Mesendoderm (in vitro differentiated cells): ENCODE results near the gene THRA.
A peak's percentile ranks its signal among the peaks of the same experiment; 100 is the strongest.

Experiments
- DNase-seq: peaks from one replicate; pipeline ENCODE4 v3.0.0; 2013
- H2AK5ac ChIP-seq: 2 replicates; pipeline ENCODE4 v1.6.1; 2013; ENCODE audit warnings: low read length, inconsistent platforms
- H2BK120ac ChIP-seq: 2 replicates; pipeline ENCODE4 v1.6.1; 2013; ENCODE audit warnings: low read depth, mild to moderate bottlenecking, low read length, moderate library complexity, mixed read lengths
- H2BK15ac ChIP-seq: replicated peaks from 2 replicates; pipeline ENCODE4 v1.6.1; 2013; ENCODE audit warnings: low read depth, mild to moderate bottlenecking, moderate library complexity
- H2BK5ac ChIP-seq: 2 replicates; pipeline ENCODE4 v1.6.1; 2013; ENCODE audit warnings: low read length, inconsistent platforms
- H3K18ac ChIP-seq: 2 replicates; pipeline ENCODE4 v1.6.1; 2013; ENCODE audit warnings: mild to moderate bottlenecking, low read length, mixed read lengths
- H3K23ac ChIP-seq: one replicate; pipeline ENCODE4 v1.6.1; 2013; ENCODE audit warnings: low read length
- H3K27ac ChIP-seq: 2 replicates; pipeline ENCODE4 v1.5.1; 2013; ENCODE audit warnings: low read depth, mild to moderate bottlenecking, inconsistent platforms, low read length, moderate library complexity
- H3K27me3 ChIP-seq: 2 replicates; pipeline ENCODE4 v1.6.1; 2013; ENCODE audit warnings: low read length, control low read depth, mild to moderate bottlenecking, inconsistent platforms; ENCODE audit not compliant: insufficient read depth, poor library complexity
- H3K36me3 ChIP-seq: 2 replicates; pipeline ENCODE4 v1.6.1; 2013; ENCODE audit warnings: low read length, inconsistent platforms; ENCODE audit not compliant: control insufficient read depth, insufficient read depth
- H3K4ac ChIP-seq: one replicate; pipeline ENCODE4 v1.6.1; 2013; ENCODE audit warnings: low read depth, mild to moderate bottlenecking, low read length, moderate library complexity
- H3K4me1 ChIP-seq: 2 replicates; pipeline ENCODE4 v1.6.1; 2013; ENCODE audit warnings: low read depth, low read length, inconsistent platforms; ENCODE audit not compliant: control insufficient read depth
- H3K4me2 ChIP-seq: 2 replicates; pipeline ENCODE4 v1.6.1; 2013; ENCODE audit warnings: low read length
- H3K4me3 ChIP-seq: 2 replicates; pipeline ENCODE4 v1.5.1; 2013; ENCODE audit warnings: mild to moderate bottlenecking, low read length
- H3K56ac ChIP-seq: one replicate; pipeline ENCODE4 v1.6.1; 2013; ENCODE audit warnings: low read length
- H3K79me1 ChIP-seq: 2 replicates; pipeline ENCODE4 v1.6.1; 2013; ENCODE audit warnings: low read length, inconsistent platforms
- H3K79me2 ChIP-seq: 2 replicates; pipeline ENCODE4 v1.6.1; 2013; ENCODE audit warnings: mild to moderate bottlenecking, low read length; ENCODE audit not compliant: control insufficient read depth, insufficient read depth
- H3K9ac ChIP-seq: 2 replicates; pipeline ENCODE4 v1.6.1; 2013; ENCODE audit warnings: low read length, inconsistent platforms
- H4K5ac ChIP-seq: one replicate; pipeline ENCODE4 v1.6.1; 2013; ENCODE audit warnings: low read length
- H4K8ac ChIP-seq: one replicate; pipeline ENCODE4 v1.6.1; 2013; ENCODE audit warnings: low read depth, mild to moderate bottlenecking, control low read depth, low read length, moderate library complexity
- WGBS: extraction: QIAGEN DNeasy Blood & Tissue Kit; methylation state at CpG from one replicate; pipeline ENCODE4 v1.1.7; 2013; ENCODE audit warnings: low lambda C conversion rate, missing lambda C conversion rate; ENCODE audit not compliant: insufficient coverage; ENCODE audit errors: extremely low coverage; 5-methylcytosine and 5-hydroxymethylcytosine counted together

The THRA gene

DNA sequence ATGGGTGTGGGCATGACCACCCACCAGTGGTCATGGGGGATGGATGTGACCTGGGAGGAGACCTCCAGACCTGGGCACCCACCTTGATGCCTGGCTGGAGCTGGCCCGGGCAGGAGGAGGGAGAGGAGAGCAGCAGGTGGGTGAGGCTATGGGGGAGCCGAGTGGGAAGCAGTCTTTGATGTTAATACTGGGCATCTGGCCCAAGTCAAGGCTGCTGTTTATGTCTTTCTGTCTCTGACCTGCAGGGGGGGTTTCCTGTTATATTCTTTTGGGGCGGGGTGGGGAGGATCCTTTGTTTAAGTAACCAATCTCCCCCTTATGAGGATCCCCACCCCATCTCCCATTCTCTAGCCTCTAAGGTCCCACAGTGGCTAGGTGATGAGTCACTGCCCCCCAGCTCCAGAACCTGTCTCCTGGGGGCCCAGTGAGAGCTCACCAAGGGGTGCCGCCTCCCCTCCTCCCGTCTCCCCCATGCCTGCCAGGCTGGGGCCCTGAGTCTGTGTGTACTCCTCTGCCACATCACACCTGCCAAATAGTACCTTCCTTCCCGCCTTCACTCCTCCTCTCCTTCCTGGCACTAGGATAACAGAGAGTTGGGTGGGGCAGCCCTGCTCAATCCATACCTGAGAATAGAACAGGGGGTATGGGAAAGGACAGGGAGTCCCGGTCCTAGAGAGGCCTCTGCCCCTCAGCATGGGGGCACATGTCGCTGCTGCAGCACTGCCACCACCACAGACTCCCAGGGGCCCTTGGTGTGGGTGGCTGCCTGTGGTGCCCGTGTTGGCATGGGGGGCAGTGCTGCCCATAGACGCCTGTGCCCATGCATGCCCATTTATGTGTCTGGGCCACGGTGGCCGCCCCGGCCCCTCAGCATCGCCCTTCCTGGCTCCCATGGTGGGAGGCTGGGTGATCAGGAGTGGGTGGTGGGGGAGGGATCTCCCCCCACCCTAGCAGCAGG, 7.3 kb downstream of the THRA start:
- Histone ChIP-seq H3K4me2 (no peak overlapping the region), H4K8ac (no peak overlapping the region), H2BK15ac (no peak overlapping the region), H3K4me1 (peaks cover 11% of the 10 kb centered on the region), H3K4me3 (no peak overlapping the region), H3K9ac (no peak overlapping the region), H3K79me2 (no peaks in the 10 kb centered on the region), H2BK120ac (no peak overlapping the region), H3K27me3 (no peaks in the 10 kb centered on the region), H3K27ac (no peak overlapping the region), H3K36me3 (no peaks in the 10 kb centered on the region), H2AK5ac (peak overlapping the region; percentile 66), H3K18ac (no peak overlapping the region), H3K23ac (no peak overlapping the region), H3K79me1 (no peaks in the 10 kb centered on the region), H3K56ac (peak overlapping the region; percentile 36), H4K5ac (no peak overlapping the region), H3K4ac (no peak overlapping the region), H2BK5ac (no peak overlapping the region)
- no CpG with 5 or more reads among the region's 14 CpGs for WGBS
- DNase-seq = no peak

GRCh38 chr17:40070709-40071312, 8.0 kb downstream of the THRA start:
- DNase-seq = no peak

DNA sequence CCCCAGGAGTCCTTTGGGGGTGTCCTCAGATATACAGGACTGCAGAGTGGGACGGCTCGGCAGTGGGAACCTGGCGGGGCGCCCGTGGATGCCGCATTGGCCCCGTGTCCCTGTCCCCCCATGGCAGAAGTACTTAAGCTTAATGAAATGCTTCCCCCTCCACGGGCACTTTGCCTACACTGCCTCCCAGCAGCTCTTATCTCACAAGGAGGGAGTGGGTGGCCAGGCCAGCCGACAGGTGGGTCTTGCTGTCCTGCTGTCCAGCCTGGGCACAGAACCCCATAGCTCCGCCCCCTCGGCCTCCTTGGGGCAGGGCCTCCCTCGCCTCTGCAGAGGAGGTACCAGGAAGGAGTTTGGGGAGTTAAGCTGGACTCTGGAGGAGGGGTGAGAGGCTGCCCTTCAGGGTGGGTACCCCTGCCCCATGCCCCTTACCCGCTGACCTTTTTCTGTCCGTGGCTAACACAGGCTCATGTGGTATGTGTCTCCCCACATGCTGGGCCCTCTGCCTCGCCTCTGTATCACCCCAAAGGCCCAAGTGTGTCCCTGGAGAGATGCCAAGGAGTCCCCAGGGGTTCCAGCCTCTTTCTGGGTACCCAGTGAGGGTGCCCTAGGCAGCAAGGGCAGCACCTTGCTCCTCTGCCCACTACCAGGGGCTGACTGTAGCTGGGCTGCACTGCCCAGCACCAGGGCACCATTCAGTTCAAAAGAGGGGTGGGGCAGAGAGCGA, 8.7 kb downstream of the THRA start:
- H3K56ac ChIP-seq = no peak overlapping the region
- H3K4me2 ChIP-seq = no peak overlapping the region
- peak overlapping the region; percentile 45 for H3K23ac ChIP-seq
- no peaks in the 10 kb centered on the region for H3K79me1 ChIP-seq
- H2AK5ac ChIP-seq = peak overlapping the region; percentile 40
- no peak overlapping the region for H2BK5ac ChIP-seq
- no peak overlapping the region for H3K4ac ChIP-seq
- no CpG with 5 or more reads among the region's 16 CpGs for WGBS
- H3K4me1 ChIP-seq = peaks cover 15% of the 10 kb centered on the region
- H3K4me3 ChIP-seq = no peak overlapping the region
- H3K27me3 ChIP-seq = no peaks in the 10 kb centered on the region
- H3K18ac ChIP-seq = no peak overlapping the region
- DNase-seq = no peak
- no peak overlapping the region for H4K5ac ChIP-seq
- H4K8ac ChIP-seq = no peak overlapping the region
- no peaks in the 10 kb centered on the region for H3K36me3 ChIP-seq
- H3K9ac ChIP-seq = no peak overlapping the region
- H3K27ac ChIP-seq = no peak overlapping the region
- no peak overlapping the region for H2BK15ac ChIP-seq
- H2BK120ac ChIP-seq = no peak overlapping the region
- no peaks in the 10 kb centered on the region for H3K79me2 ChIP-seq

More at GRCh38 chr17:40070709-40071312, 8.0 kb downstream of the THRA start:
- Histone ChIP-seq H3K56ac (no peak overlapping the region), H3K27ac (no peak overlapping the region), H3K79me2 (no peaks in the 10 kb centered on the region), H4K8ac (no peak overlapping the region), H3K36me3 (no peaks in the 10 kb centered on the region), H2BK5ac (no peak overlapping the region), H3K27me3 (no peaks in the 10 kb centered on the region), H3K4me1 (peaks cover 15% of the 10 kb centered on the region), H3K18ac (no peak overlapping the region), H2BK15ac (no peak overlapping the region), H3K4ac (no peak overlapping the region), H2AK5ac (no peak overlapping the region), H3K4me3 (no peak overlapping the region), H3K4me2 (no peak overlapping the region), H3K9ac (no peak overlapping the region), H2BK120ac (no peak overlapping the region), H3K79me1 (no peaks in the 10 kb centered on the region), H3K23ac (no peak overlapping the region), H4K5ac (no peak overlapping the region)
- no CpG with 5 or more reads among the region's 8 CpGs for WGBS

DNA sequence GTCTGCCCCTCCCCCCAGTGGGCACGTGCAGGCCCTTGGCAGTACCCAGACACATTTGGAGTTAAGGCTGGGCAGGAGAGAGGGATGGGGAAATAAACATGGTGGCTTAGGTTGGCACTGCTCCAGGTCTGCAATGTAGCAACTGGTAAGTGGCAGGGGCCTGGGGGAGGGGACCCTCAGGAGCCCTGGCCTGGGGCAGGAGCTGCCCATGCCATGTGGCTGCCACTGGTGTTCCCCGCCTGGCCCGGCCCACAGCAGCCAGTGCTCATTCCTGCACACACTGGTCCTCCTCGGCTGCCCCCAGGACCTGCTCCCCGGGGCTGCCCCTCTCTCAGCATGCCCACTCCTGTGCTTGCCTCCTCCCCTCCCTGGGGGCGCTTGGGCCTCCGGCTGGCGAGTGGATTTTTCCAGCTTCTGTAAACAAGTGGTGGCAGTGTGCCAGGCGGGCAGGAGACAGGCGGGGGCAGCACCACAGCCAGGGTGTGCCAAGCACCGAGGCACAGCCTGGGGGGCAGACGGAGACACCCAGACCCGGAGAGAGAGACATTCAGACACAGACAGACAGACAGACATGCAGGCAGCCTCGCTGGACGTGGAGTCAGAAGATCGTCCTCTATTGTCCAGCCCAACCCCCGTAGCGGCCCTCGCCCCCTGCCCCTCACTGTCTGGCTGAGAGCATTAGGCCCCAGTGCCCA, 9.4 kb downstream of the THRA start:
- Histone ChIP-seq H3K4me3 (no peak overlapping the region), H3K36me3 (no peaks in the 10 kb centered on the region), H3K79me2 (no peaks in the 10 kb centered on the region), H3K18ac (no peak overlapping the region), H2BK120ac (no peak overlapping the region), H2BK15ac (no peak overlapping the region), H4K5ac (no peak overlapping the region), H2AK5ac (peak overlapping the region; percentile 40), H3K27ac (no peak overlapping the region), H2BK5ac (no peak overlapping the region), H3K4me1 (peaks cover 15% of the 10 kb centered on the region), H3K23ac (no peak overlapping the region), H3K4ac (no peak overlapping the region), H3K4me2 (no peak overlapping the region), H3K56ac (no peak overlapping the region), H3K27me3 (no peaks in the 10 kb centered on the region), H3K9ac (no peak overlapping the region), H4K8ac (no peak overlapping the region), H3K79me1 (no peaks in the 10 kb centered on the region)
- no peak for DNase-seq
- WGBS = no CpG with 5 or more reads among the region's 19 CpGs

DNA sequence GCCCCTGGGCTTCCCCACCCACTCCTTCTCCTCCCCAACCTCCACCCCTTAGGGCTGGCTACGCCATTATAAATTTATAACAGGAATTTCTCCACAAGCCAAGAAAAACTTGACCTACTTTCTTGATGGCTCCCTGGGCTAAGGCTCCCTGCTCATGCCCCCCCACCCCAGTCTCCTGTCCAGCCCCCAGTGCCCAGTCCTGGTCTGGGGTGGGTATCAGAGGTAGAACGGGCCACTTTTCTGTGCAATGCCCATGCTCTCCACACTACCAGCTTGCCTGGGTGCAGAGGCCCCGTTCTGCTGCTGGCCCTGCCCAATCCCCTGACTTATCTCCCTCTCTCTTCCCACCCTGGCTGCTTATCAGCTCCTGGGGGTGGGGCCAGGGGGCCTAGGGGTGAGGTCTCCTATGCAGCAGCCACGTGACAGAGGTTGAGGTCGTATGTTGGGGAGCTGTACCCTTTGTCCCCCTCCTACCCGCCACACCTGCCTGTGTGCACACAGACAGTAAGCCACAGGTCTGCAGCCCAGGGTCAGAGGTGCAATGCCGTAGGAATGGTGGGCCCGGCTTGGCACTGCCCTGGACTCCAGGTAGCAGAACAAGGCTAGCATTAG, 10.1 kb downstream of the THRA start:
- WGBS = no CpG with 5 or more reads among the region's 8 CpGs
- no peak overlapping the region for H3K27ac ChIP-seq
- H2BK15ac ChIP-seq = no peak overlapping the region
- no peak overlapping the region for H3K9ac ChIP-seq
- DNase-seq = no peak
- no peak overlapping the region for H2BK5ac ChIP-seq
- no peak overlapping the region for H3K4ac ChIP-seq
- H2BK120ac ChIP-seq = no peak overlapping the region
- no peaks in the 10 kb centered on the region for H3K36me3 ChIP-seq
- H3K4me1 ChIP-seq = peaks cover 15% of the 10 kb centered on the region
- H3K56ac ChIP-seq = no peak overlapping the region
- no peak overlapping the region for H3K4me2 ChIP-seq
- no peak overlapping the region for H3K18ac ChIP-seq
- no peaks in the 10 kb centered on the region for H3K79me1 ChIP-seq
- no peak overlapping the region for H3K23ac ChIP-seq
- H3K4me3 ChIP-seq = no peak overlapping the region
- H2AK5ac ChIP-seq = no peak overlapping the region
- no peak overlapping the region for H4K5ac ChIP-seq
- no peak overlapping the region for H4K8ac ChIP-seq
- H3K79me2 ChIP-seq = no peaks in the 10 kb centered on the region
- H3K27me3 ChIP-seq = no peaks in the 10 kb centered on the region
